ENCODE results near the gene LRRN2. TPM values are rescaled to one million over a fixed set of nuclear protein-coding genes. Genes with fewer than 3 reads are reported as not detected.

LRRN2 gene
- total RNA-seq, 1 donor from 2014 or later, result not detected

DNA sequence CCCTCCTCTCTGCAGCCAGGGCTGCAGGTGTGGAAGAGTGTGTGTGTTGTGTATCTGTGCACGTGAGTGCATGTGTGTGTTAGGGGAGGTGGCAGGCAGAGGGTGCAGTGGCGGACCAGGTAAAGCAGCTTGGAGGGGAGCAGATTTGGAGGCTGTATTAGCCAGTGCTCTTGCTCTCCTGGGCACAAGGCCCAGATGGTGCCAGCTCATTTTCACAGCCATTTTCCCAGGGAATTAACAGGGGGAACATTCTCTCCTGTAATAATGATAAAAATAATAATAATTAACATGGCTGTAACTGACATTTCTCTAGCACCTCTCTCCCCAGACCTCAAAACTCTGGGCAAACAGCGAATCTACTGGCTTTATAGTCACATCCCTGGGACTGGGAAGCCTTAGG lies 43.6 kb downstream of the LRRN2 start:
- H3K4me1 Mint-ChIP-seq, result no peaks in the 10 kb centered on the region
- H3K27ac Mint-ChIP-seq, result no peak overlapping the region
- TF ChIP-seq CTCF (IDR thresholded peaks at IDR 0.05), result no peak
- ChIA-PET POLR2A (no interaction called here), CTCF (interaction anchor here (1.2 to 1.5 kb wide), 2 partner anchors 18 to 165 kb away, joined by 3 read pairs; no protein-coding TSS in a partner anchor)
- H3K27me3 Mint-ChIP-seq, result peaks cover 24% of the 10 kb centered on the region
- no peak overlapping the region for H3K4me3 Mint-ChIP-seq
- intact Hi-C loops (cut with micrococcal nuclease), result no loop called here
- H3K9me3 Mint-ChIP-seq, result no peaks in the 10 kb centered on the region
- DNase-seq, result no peak
- H3K36me3 Mint-ChIP-seq (ENCODE audit: low read depth), result no peaks in the 10 kb centered on the region
- no peak for ATAC-seq (ENCODE audit: low read depth)

DNA sequence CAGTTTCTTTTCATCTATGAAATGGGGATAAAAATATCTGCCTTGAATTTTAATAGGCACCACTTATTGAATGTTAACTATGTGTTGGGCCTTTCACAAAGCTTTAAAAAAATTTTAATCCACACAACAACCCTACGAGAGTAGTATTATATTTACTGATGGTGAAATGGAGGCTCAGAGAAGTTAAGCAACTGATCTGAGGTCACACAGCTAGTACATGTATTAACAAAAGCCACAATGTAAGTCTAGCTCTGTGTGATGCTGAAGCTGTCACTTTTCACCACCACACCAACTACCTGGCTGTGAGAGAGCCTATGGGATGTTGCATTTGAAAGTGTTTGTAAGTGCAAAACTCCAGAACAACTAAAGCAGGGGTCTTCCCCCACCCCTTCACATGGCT lies 44.1 kb downstream of the LRRN2 start:
- H3K27ac Mint-ChIP-seq, result no peak overlapping the region
- POLR2A ChIA-PET, result no interaction called here
- intact Hi-C loops (cut with micrococcal nuclease), result no loop called here
- peaks cover 24% of the 10 kb centered on the region for H3K27me3 Mint-ChIP-seq
- no peak for DNase-seq
- no peaks in the 10 kb centered on the region for H3K4me1 Mint-ChIP-seq
- no peak for TF ChIP-seq CTCF (IDR thresholded peaks at IDR 0.05)
- no peaks in the 10 kb centered on the region for H3K36me3 Mint-ChIP-seq (ENCODE audit: low read depth)
- no peak for ATAC-seq (ENCODE audit: low read depth)
- CTCF ChIA-PET, result interaction anchor here (1.5 kb wide), 1 partner anchor 165 kb away, joined by 3 read pairs; no protein-coding TSS in a partner anchor
- no peak overlapping the region for H3K4me3 Mint-ChIP-seq
- no peaks in the 10 kb centered on the region for H3K9me3 Mint-ChIP-seq

DNA sequence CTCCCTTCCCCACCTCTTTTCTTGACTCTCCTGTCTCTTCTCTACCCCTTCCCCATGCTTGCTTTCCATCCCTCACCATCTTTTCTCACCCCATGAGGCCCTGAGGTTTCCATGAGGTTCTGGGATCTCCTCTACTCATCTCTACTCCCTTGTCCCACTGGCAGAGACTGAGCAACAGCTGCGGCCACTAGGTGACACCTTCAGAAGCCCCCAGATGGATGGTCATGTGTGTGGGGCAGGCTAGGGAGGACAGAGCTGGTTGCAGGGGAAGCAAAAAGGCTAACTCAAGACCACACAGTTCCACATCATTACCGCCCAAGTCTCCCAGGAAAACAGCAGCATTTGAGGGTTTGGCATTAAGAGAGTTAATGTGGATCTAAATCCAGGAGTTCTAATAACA lies 45.0 kb downstream of the LRRN2 start:
- intact Hi-C loops (cut with micrococcal nuclease), result no loop called here
- CTCF ChIA-PET, result no interaction called here

GRCh38 chr1:204634260-204634910 lies 51.2 kb downstream of the LRRN2 start:
- Mint-ChIP-seq H3K27me3 (peaks cover 18% of the 10 kb centered on the region), H3K9me3 (no peaks in the 10 kb centered on the region), H3K27ac (no peak overlapping the region), H3K4me1 (no peaks in the 10 kb centered on the region), H3K4me3 (no peak overlapping the region), H3K36me3 (ENCODE audit: low read depth) (no peaks in the 10 kb centered on the region)
- ChIA-PET POLR2A (no interaction called here), CTCF (no interaction called here)
- intact Hi-C loops (cut with micrococcal nuclease), result no loop called here
- ATAC-seq (ENCODE audit: low read depth) (no peak), DNase-seq (no peak)
- TF ChIP-seq CTCF (IDR thresholded peaks at IDR 0.05), result no peak

More for the DNA sequence above, 45.0 kb downstream of the LRRN2 start:
- no peaks in the 10 kb centered on the region for H3K36me3 Mint-ChIP-seq (ENCODE audit: low read depth)
- H3K4me3 Mint-ChIP-seq, result no peak overlapping the region
- TF ChIP-seq CTCF (IDR thresholded peaks at IDR 0.05), result no peak
- POLR2A ChIA-PET, result no interaction called here
- no peaks in the 10 kb centered on the region for H3K4me1 Mint-ChIP-seq
- peaks cover 21% of the 10 kb centered on the region for H3K27me3 Mint-ChIP-seq
- no peaks in the 10 kb centered on the region for H3K9me3 Mint-ChIP-seq
- no peak overlapping the region for H3K27ac Mint-ChIP-seq
- ATAC-seq (ENCODE audit: low read depth) (no peak), DNase-seq (no peak)

GRCh38 chr1:204633665-204634064 lies 51.9 kb downstream of the LRRN2 start:
- CTCF ChIA-PET, result no interaction called here
- H3K9me3 Mint-ChIP-seq, result no peaks in the 10 kb centered on the region

More at GRCh38 chr1:204633665-204634064, 51.9 kb downstream of the LRRN2 start:
- Mint-ChIP-seq H3K4me1 (no peaks in the 10 kb centered on the region), H3K27ac (no peak overlapping the region), H3K4me3 (no peak overlapping the region), H3K27me3 (peaks cover 18% of the 10 kb centered on the region), H3K36me3 (ENCODE audit: low read depth) (no peaks in the 10 kb centered on the region)
- intact Hi-C loops (cut with micrococcal nuclease), result no loop called here
- POLR2A ChIA-PET, result no interaction called here
- ATAC-seq (ENCODE audit: low read depth) (no peak), DNase-seq (no peak)
- no peak for TF ChIP-seq CTCF (IDR thresholded peaks at IDR 0.05)
